Lung (tissue), 12 donors: ENCODE results near the gene EPPIN. TPM values are rescaled to one million over a fixed set of nuclear protein-coding genes. Genes with fewer than 3 reads are reported as not detected.
"Not testable (repeated sequence)": the region's sequence is repeated elsewhere in the genome, so short reads cannot be mapped to it uniquely, and the experiment has no call there.

Source experiments
- ATAC-seq: fragments of 200-7000 bp; cut with Tn5 transposase; one replicate; pipeline ENCODE4 v1.9.1; 2020; ENCODE audit warnings: moderate number of reproducible peaks; ENCODE audit not compliant: insufficient read depth, low FRiP score
- DNase-seq, 3 donors: peaks; one replicate each; pipeline ENCODE4 v3.0.0-alpha.2; 2013 to 2017
- H3K27ac ChIP-seq, 2 donors: one replicate each; pipeline ENCODE4 v1.5.1; 2013; ENCODE audit warnings: mild to moderate bottlenecking in 2 of 2, moderate library complexity in 2 of 2, control low read depth in 1 of 2, inconsistent platforms in 1 of 2, low read depth in 1 of 2, low read length in 1 of 2
- H3K27me3 ChIP-seq, 3 donors: one replicate each; pipeline ENCODE4 v1.5.1; 2013; ENCODE audit warnings: low read length in 2 of 3; ENCODE audit not compliant: control insufficient read depth in 3 of 3, insufficient read depth in 3 of 3
- H3K36me3 ChIP-seq, 4 donors: one replicate each; pipeline ENCODE4 v1.5.1; 2013; ENCODE audit warnings: low read length in 4 of 4, mild to moderate bottlenecking in 1 of 4, moderate library complexity in 1 of 4; ENCODE audit not compliant: control insufficient read depth in 4 of 4, insufficient read depth in 4 of 4
- H3K4me1 ChIP-seq, 5 donors: one replicate each; pipeline ENCODE4 v1.5.1; 2013; ENCODE audit warnings: low read length in 5 of 5, mild to moderate bottlenecking in 2 of 5, moderate library complexity in 1 of 5; ENCODE audit not compliant: control insufficient read depth in 5 of 5, insufficient read depth in 5 of 5
- H3K4me3 ChIP-seq: one replicate; pipeline ENCODE4 v1.5.1; 2013; ENCODE audit warnings: mild to moderate bottlenecking, control low read depth, moderate library complexity
- H3K9ac ChIP-seq, 2 donors: one replicate each; pipeline ENCODE4 v1.5.1; 2013; ENCODE audit warnings: low read length in 2 of 2, control low read depth in 1 of 2; ENCODE audit not compliant: insufficient read depth in 1 of 2
- H3K9me3 ChIP-seq, 4 donors: one replicate each; pipeline ENCODE4 v1.5.1; 2013; ENCODE audit warnings: low read length in 3 of 4, mild to moderate bottlenecking in 1 of 4, moderate library complexity in 1 of 4; ENCODE audit not compliant: control insufficient read depth in 4 of 4, insufficient read depth in 3 of 4
- WGBS, 2 donors: extraction: QIAGEN DNeasy Blood & Tissue Kit; methylation state at CpG; one replicate each; pipeline ENCODE4 v1.1.7; 2013; 5-methylcytosine and 5-hydroxymethylcytosine counted together
- polyA plus RNA-seq, 2 donors: library from polyadenylated mRNA; stranded (reverse); fragments of 200-250 nt; gene quantifications; one replicate each; pipeline ENCODE4 v1.2.1, GENCODE V29; 2013
- total RNA-seq, 2 donors: library from RNA; depleted of rRNA in 1 of 2; stranded (reverse); fragments of >200 nt in 1 of 2; gene quantifications; one replicate each; pipeline ENCODE4 v1.2.1, GENCODE V29; 2014 to 2021
- TF ChIP-seq, protein P1 (sequence below): IDR thresholded peaks from 2 replicates; pipeline ENCODE4 v1.5.1; 2012; ENCODE audit warnings: mild to moderate bottlenecking; ENCODE audit errors: control extremely low read depth, extremely low read depth
- donor health status: control.
- donor health status: control.
- donor health status: Bipolar disorder and iron deficiency.
- donor health status: healthy.
- donor health status: DM: yes; HTN: yes; CAD: no.

Gene EPPIN
- total and polyA plus RNA-seq, 4 donors, result 0.09 to 1.3 (median 0.33) TPM

DNA sequence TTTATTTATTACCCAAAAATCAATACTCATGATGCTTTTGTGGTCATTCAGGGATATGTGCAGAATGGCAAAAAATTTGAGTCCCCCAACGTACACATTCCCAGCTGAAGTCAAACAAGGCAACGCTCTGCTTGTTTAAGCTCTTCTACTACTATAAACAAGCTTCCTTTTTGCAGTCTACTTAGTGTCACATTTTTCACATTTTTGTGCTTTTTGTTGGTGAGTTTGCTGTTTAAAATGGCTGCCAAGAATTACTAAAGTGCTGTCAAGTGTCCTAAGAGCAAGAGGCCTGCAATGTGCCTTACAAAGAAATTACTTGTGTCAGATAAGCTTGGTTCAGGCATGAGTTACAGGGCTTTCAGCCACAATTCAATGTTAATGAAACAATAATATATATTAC lies 29.8 kb upstream of the EPPIN start:
- peak in 2 of 3 donors; percentile 67 to 82 for DNase-seq
- ATAC-seq, result no peak
- no peak overlapping the region for H3K9ac ChIP-seq
- H3K4me3 ChIP-seq, result no peak overlapping the region
- peaks cover 0 to 3% (median 0%) of the 10 kb centered on the region in 3 donors for H3K27me3 ChIP-seq
- H3K36me3 ChIP-seq, result no peaks in the 10 kb centered on the region
- H3K27ac ChIP-seq, result no peak overlapping the region
- no peaks in the 10 kb centered on the region for H3K9me3 ChIP-seq
- TF ChIP-seq, protein P1, sequence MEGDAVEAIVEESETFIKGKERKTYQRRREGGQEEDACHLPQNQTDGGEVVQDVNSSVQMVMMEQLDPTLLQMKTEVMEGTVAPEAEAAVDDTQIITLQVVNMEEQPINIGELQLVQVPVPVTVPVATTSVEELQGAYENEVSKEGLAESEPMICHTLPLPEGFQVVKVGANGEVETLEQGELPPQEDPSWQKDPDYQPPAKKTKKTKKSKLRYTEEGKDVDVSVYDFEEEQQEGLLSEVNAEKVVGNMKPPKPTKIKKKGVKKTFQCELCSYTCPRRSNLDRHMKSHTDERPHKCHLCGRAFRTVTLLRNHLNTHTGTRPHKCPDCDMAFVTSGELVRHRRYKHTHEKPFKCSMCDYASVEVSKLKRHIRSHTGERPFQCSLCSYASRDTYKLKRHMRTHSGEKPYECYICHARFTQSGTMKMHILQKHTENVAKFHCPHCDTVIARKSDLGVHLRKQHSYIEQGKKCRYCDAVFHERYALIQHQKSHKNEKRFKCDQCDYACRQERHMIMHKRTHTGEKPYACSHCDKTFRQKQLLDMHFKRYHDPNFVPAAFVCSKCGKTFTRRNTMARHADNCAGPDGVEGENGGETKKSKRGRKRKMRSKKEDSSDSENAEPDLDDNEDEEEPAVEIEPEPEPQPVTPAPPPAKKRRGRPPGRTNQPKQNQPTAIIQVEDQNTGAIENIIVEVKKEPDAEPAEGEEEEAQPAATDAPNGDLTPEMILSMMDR, result no peak
- WGBS, 2 donors, result 35 to 61% methylated on average over 2 of the region's 2 CpGs
- peaks cover 0 to 6% (median 0%) of the 10 kb centered on the region in 5 donors for H3K4me1 ChIP-seq

DNA sequence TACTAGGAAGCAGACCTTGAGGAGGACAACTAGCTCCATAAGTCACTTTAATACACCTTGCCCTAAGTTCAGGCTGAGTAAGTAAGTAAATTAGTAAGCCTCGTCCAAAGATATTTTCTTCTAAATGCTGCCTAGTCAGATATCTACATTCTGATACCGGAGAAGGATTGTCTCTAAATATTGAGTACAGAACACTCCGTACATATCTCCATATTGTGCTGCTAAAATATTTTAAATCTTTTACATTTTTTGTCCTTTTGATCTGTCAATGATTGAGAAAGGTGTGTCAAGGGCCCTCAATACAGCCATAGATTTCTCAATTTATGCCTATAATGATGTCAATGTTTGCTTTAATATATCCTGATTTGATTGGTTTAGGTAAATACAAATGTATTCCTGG lies 28.7 kb upstream of the EPPIN start:
- H3K4me1 ChIP-seq, result peaks cover 0 to 6% (median 0%) of the 10 kb centered on the region in 5 donors
- no peaks in the 10 kb centered on the region for H3K36me3 ChIP-seq
- peak overlapping the region in 1 of 2 donors; percentile 62 for H3K27ac ChIP-seq
- ATAC-seq (no peak), DNase-seq (no peak)
- H3K4me3 ChIP-seq, result no peak overlapping the region
- no peaks in the 10 kb centered on the region for H3K9me3 ChIP-seq
- 71 to 83% methylated on average over 3 of the region's 3 CpGs for WGBS, 2 donors
- peaks cover 0 to 3% (median 0%) of the 10 kb centered on the region in 3 donors for H3K27me3 ChIP-seq
- TF ChIP-seq, protein P1, result no peak
- no peak overlapping the region for H3K9ac ChIP-seq

DNA sequence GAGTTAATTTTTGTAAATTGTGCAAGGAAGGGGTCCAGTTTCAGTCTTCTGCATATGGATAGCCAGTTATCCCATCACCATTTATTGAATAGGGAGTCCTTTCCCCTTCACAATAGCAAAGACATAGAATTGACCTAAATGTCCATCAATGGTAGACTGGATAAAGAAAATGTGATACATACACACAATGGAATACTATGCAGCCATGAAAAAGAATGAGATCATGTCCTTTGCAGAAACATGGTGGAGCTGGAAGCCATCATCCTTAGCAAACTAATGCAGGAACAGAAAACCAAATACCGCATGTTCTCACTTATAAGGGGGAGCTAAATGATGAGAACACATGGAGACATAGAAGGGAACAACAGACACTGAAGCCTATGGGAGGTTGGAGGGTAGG lies 22.4 kb upstream of the EPPIN start:
- not testable (repeated sequence) for H3K9me3 ChIP-seq, ATAC-seq, H3K36me3 ChIP-seq, H3K9ac ChIP-seq, H3K27me3 ChIP-seq, DNase-seq, H3K4me1 ChIP-seq, H3K27ac ChIP-seq, H3K4me3 ChIP-seq
- WGBS, 2 donors, result 93 to 100% methylated on average over 1 of the region's 1 CpG

DNA sequence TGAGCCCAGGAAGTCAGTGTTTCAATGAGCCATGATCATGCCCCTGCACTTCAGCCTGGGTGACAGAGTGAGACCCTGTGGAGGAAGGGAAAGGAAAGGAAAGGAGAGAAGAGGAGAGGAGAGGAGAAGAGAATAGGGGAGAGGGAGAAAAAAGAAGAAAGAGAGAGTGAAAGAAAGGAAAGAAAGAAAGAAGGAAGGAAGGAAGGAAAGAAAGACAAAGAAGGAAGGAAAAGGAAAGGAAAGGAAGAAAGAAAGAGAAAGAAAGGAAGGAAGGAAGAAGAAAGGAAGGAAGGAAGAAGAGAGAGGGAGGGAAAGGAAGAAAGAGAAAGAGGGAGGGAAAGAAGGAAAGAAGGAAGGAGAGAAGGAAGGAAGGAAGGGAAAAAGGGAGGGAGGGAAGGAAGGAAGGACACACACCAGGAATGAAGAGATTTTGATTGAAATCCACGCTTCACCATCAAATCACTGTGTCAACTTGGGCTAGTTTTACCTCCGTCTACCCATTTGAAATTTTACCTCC lies 17.6 kb upstream of the EPPIN start:
- no peak for ATAC-seq
- Histone ChIP-seq H3K27ac (no peak overlapping the region), H3K4me3 (no peak overlapping the region), H3K4me1 (no peaks in the 10 kb centered on the region), H3K36me3 (no peaks in the 10 kb centered on the region), H3K9me3 (no peaks in the 10 kb centered on the region), H3K27me3 (no peaks in the 10 kb centered on the region), H3K9ac (no peak overlapping the region)
- 88 to 93% methylated on average over 2 of the region's 2 CpGs for WGBS, 2 donors
- DNase-seq, result no peak
- TF ChIP-seq, protein P1, result no peak
